IMR-90 (cell line): Measurements from ENCODE around the gene DEAF1. TPM values are rescaled to one million over a fixed set of nuclear protein-coding genes. Genes with fewer than 3 reads are reported as not detected.

ENCODE experiments used
- ATAC-seq: fragments of 200-7000 bp; cut with Tn5 transposase; 2 replicates; pipeline ENCODE4 v1.9.1; 2020; ENCODE audit warnings: low read depth, mild to moderate bottlenecking, moderate library complexity
- BruUV-seq: library from RNA; stranded (reverse); fragments of 400-500 nt; replicated peaks from 2 replicates; lab custom pipeline; 2021; lab: Mats Ljungman, UMichigan
- CTCF ChIA-PET: fragments of 300-600 bp; formaldehyde crosslinking; extraction: SDS; loops from one replicate; lab custom pipeline; 2021; ENCODE audit warnings: antibody characterized with exemption; lab: Yijun Ruan, JAX
- POLR2A ChIA-PET: fragments of 300-600 bp; sonication (Branson Sonifier 250); formaldehyde crosslinking; loops from one replicate; lab custom pipeline; 2022; ENCODE audit warnings: antibody characterized with exemption; ENCODE audit not compliant: unreplicated experiment; lab: Charles Lee
- DNase-seq: peaks from one replicate; pipeline ENCODE4 v3.0.0; 2013
- H2AFZ ChIP-seq: replicated peaks from 2 replicates; pipeline ENCODE3; 2013; ENCODE audit warnings: low read length, mild to moderate bottlenecking; ENCODE audit not compliant: poor library complexity
- H2AK5ac ChIP-seq: 2 replicates; pipeline ENCODE4 v1.6.1; 2013; ENCODE audit warnings: low read depth, low read length, inconsistent platforms
- H2AK9ac ChIP-seq: replicated peaks from 2 replicates; pipeline ENCODE3; 2013; ENCODE audit warnings: mild to moderate bottlenecking, low read depth, low read length, moderate library complexity; ENCODE audit not compliant: poor library complexity
- H2BK120ac ChIP-seq: 2 replicates; pipeline ENCODE4 v1.6.1; 2013; ENCODE audit warnings: low read depth, low read length, inconsistent platforms
- H2BK15ac ChIP-seq: 3 replicates; pipeline ENCODE4 v1.6.1; 2013; ENCODE audit warnings: low read depth, low read length, inconsistent platforms
- H2BK20ac ChIP-seq: 2 replicates; pipeline ENCODE4 v1.6.1; 2013; ENCODE audit warnings: low read depth, mild to moderate bottlenecking, inconsistent platforms, low read length, moderate library complexity
- H2BK5ac ChIP-seq: 2 replicates; pipeline ENCODE4 v1.6.1; 2013; ENCODE audit warnings: mild to moderate bottlenecking, low read depth, low read length, inconsistent platforms; ENCODE audit not compliant: poor library complexity, severe bottlenecking
- H3K14ac ChIP-seq: replicated peaks from 2 replicates; pipeline ENCODE4 v1.6.1; 2013; ENCODE audit warnings: low read depth, low read length, inconsistent platforms
- H3K18ac ChIP-seq: 2 replicates; pipeline ENCODE4 v1.6.1; 2013; ENCODE audit warnings: low read depth, low read length, control low read depth
- H3K23ac ChIP-seq: 2 replicates; pipeline ENCODE4 v1.6.1; 2013; ENCODE audit warnings: low read depth, low read length, inconsistent platforms
- H3K27ac ChIP-seq: 2 replicates; pipeline ENCODE4 v1.5.1; 2013; ENCODE audit warnings: mild to moderate bottlenecking, control low read depth, low read length; ENCODE audit not compliant: insufficient read depth
- H3K27me3 ChIP-seq: 2 replicates; pipeline ENCODE4 v1.6.1; 2013; ENCODE audit warnings: low read length; ENCODE audit not compliant: control insufficient read depth, insufficient read depth
- H3K36me3 ChIP-seq: 2 replicates; pipeline ENCODE4 v1.6.1; 2013; ENCODE audit warnings: low read length, mixed read lengths; ENCODE audit not compliant: control insufficient read depth, insufficient read depth
- H3K4ac ChIP-seq: 2 replicates; pipeline ENCODE4 v1.6.1; 2013; ENCODE audit warnings: low read depth, low read length, inconsistent platforms
- H3K4me1 ChIP-seq: 2 replicates; pipeline ENCODE4 v1.6.1; 2013; ENCODE audit warnings: low read length, mixed read lengths; ENCODE audit not compliant: control insufficient read depth, insufficient read depth
- H3K4me2 ChIP-seq: 2 replicates; pipeline ENCODE4 v1.6.1; 2013; ENCODE audit warnings: low read depth, mild to moderate bottlenecking, control low read depth, low read length, moderate library complexity
- H3K4me3 ChIP-seq: 2 replicates; pipeline ENCODE4 v1.5.1; 2013; ENCODE audit warnings: low read depth, mild to moderate bottlenecking, control low read depth, low read length, moderate library complexity; ENCODE audit not compliant: insufficient read depth
- H3K56ac ChIP-seq: 2 replicates; pipeline ENCODE4 v1.6.1; 2013; ENCODE audit warnings: low read length, inconsistent platforms; ENCODE audit not compliant: insufficient read depth; ENCODE audit errors: extremely low read depth
- H3K79me1 ChIP-seq, 2 experiments: 2 replicates each; pipeline ENCODE4 v1.6.1; 2013; ENCODE audit warnings: low read length in 2 of 2, inconsistent platforms in 1 of 2, low read depth in 1 of 2
- H3K9ac ChIP-seq: 2 replicates; pipeline ENCODE4 v1.6.1; 2013; ENCODE audit warnings: low read depth, low read length, control low read depth
- H3K9me1 ChIP-seq: 2 replicates; pipeline ENCODE4 v1.6.1; 2013; ENCODE audit warnings: low read length, inconsistent platforms; ENCODE audit not compliant: insufficient read depth
- H3K9me3 ChIP-seq: 2 replicates; pipeline ENCODE4 v1.6.1; 2013; ENCODE audit warnings: low read length; ENCODE audit not compliant: control insufficient read depth, insufficient read depth
- H4K20me1 ChIP-seq: 2 replicates; pipeline ENCODE4 v1.6.1; 2013; ENCODE audit warnings: low read length, inconsistent platforms; ENCODE audit not compliant: insufficient read depth
- H4K5ac ChIP-seq: 2 replicates; pipeline ENCODE4 v1.6.1; 2013; ENCODE audit warnings: mild to moderate bottlenecking, low read depth, low read length, control low read depth
- H4K8ac ChIP-seq, 2 experiments: 2 replicates each; pipeline ENCODE4 v1.6.1; 2013; ENCODE audit warnings: low read depth in 2 of 2, low read length in 2 of 2, control low read depth in 1 of 2, inconsistent platforms in 1 of 2
- H4K91ac ChIP-seq: 2 replicates; pipeline ENCODE4 v1.6.1; 2013; ENCODE audit warnings: low read depth, low read length, inconsistent platforms; ENCODE audit not compliant: insufficient read depth
- BHLHE40 ChIP-seq: fragments of 150-350 bp; IDR thresholded peaks from 2 replicates; pipeline ENCODE4 v1.6.1; 2016; ENCODE audit warnings: mild to moderate bottlenecking, low read depth, low read length
- CHD1 ChIP-seq: IDR thresholded peaks from 2 replicates; pipeline ENCODE4 v1.6.1; 2012; ENCODE audit warnings: low read depth, low read length, improper control_type of control experiment
- CTCF ChIP-seq: conservative IDR thresholded peaks from 2 replicates; pipeline ENCODE4 v1.5.1; 2012; ENCODE audit warnings: mild to moderate bottlenecking, low read depth, low read length, improper control_type of control experiment
- FOS ChIP-seq: fragments of 150-350 bp; IDR thresholded peaks from 2 replicates; pipeline ENCODE4 v1.6.1; 2016; ENCODE audit warnings: low read depth, low read length
- MAFK ChIP-seq: IDR thresholded peaks from 2 replicates; pipeline ENCODE4 v1.6.1; 2012; ENCODE audit warnings: low read depth, low read length, improper control_type of control experiment
- MAZ ChIP-seq: IDR thresholded peaks from 2 replicates; pipeline ENCODE4 v1.6.1; 2012; ENCODE audit warnings: low read depth, mild to moderate bottlenecking, low read length, improper control_type of control experiment, moderate library complexity, borderline replicate concordance
- MXI1 ChIP-seq: IDR thresholded peaks from 2 replicates; pipeline ENCODE4 v1.6.1; 2012; ENCODE audit warnings: low read depth, mild to moderate bottlenecking, low read length, moderate library complexity, borderline replicate concordance
- NFE2L2 ChIP-seq: fragments of 150-350 bp; IDR thresholded peaks from 2 replicates; pipeline ENCODE4 v1.6.1; 2016; ENCODE audit warnings: low read depth, mild to moderate bottlenecking, low read length
- POLR2A ChIP-seq: IDR thresholded peaks from 2 replicates; pipeline ENCODE4 v1.6.1; 2012; ENCODE audit warnings: mild to moderate bottlenecking, low read depth, low read length
- RAD21 ChIP-seq: IDR thresholded peaks from 2 replicates; pipeline ENCODE4 v1.6.1; 2012; ENCODE audit warnings: low read length, improper control_type of control experiment
- RCOR1 ChIP-seq: IDR thresholded peaks from 2 replicates; pipeline ENCODE4 v1.6.1; 2012; ENCODE audit warnings: mild to moderate bottlenecking, low read length, improper control_type of control experiment; ENCODE audit not compliant: insufficient replicate concordance
- RFX5 ChIP-seq: IDR thresholded peaks from 2 replicates; pipeline ENCODE4 v1.8.0; 2012; ENCODE audit warnings: low read depth, mild to moderate bottlenecking, low read length, moderate library complexity
- SMC3 ChIP-seq: fragments of 150-350 bp; IDR thresholded peaks from 2 replicates; pipeline ENCODE4 v1.6.1; 2016; ENCODE audit warnings: low read depth, mild to moderate bottlenecking, antibody characterized with exemption, low read length, moderate library complexity
- USF2 ChIP-seq: fragments of 150-350 bp; IDR thresholded peaks from 2 replicates; pipeline ENCODE4 v1.6.1; 2017; ENCODE audit warnings: mild to moderate bottlenecking, antibody characterized with exemption, low read length, low read depth
- WGBS, 2 experiments: methylation state at CpG; one replicate each; pipeline versions ENCODE4 v1.1.5 to v1.1.7; 2013; ENCODE audit warnings: missing lambda C conversion rate in 2 of 2; ENCODE audit not compliant: insufficient read length in 1 of 2; ENCODE audit errors: extremely low coverage in 2 of 2; 5-methylcytosine and 5-hydroxymethylcytosine counted together
- dilution Hi-C: fragments of 300-500 bp; cut with HindIII; formaldehyde crosslinking; loops from one replicate; pipeline ENCODE4 v1.14.3; 2018; ENCODE audit warnings: low sequenced_read_pairs; ENCODE audit not compliant: unreplicated experiment
- in situ Hi-C: fragments of 300-500 bp; cut with MboI; formaldehyde crosslinking; loops from 3 replicates; pipeline ENCODE4 v1.14.3; 2019; ENCODE audit warnings: low sequenced_read_pairs, inconsistent platforms, mixed read lengths
- intact Hi-C: fragments of 100-400 bp; cut with micrococcal nuclease; formaldehyde crosslinking; loops from 2 replicates; pipeline ENCODE4 v1.10.0; 2022
- polyA plus RNA-seq, 3 experiments: library from polyadenylated mRNA; depleted of rRNA; stranded (reverse); fragments of >200 nt; gene quantifications; 2 replicates each; pipeline ENCODE4 v1.2.3, GENCODE V29; 2012; ENCODE audit warnings: low replicate concordance in 1 of 3
- total RNA-seq: library from RNA; depleted of rRNA; stranded (reverse); fragments of >200 nt; gene quantifications from 2 replicates; pipeline ENCODE4 v1.2.3, GENCODE V29; 2012
- TF ChIP-seq, protein P1 (sequence below): fragments of 150-350 bp; IDR thresholded peaks from 2 replicates; pipeline ENCODE4 v1.6.1; 2016; ENCODE audit warnings: low read depth, mild to moderate bottlenecking, low read length, moderate library complexity, borderline replicate concordance

DEAF1 gene
- total and polyA plus RNA-seq, 2 of the 4 experiments (the other 2 are of a cell fraction), result 22.9 to 31.6 TPM

DNA sequence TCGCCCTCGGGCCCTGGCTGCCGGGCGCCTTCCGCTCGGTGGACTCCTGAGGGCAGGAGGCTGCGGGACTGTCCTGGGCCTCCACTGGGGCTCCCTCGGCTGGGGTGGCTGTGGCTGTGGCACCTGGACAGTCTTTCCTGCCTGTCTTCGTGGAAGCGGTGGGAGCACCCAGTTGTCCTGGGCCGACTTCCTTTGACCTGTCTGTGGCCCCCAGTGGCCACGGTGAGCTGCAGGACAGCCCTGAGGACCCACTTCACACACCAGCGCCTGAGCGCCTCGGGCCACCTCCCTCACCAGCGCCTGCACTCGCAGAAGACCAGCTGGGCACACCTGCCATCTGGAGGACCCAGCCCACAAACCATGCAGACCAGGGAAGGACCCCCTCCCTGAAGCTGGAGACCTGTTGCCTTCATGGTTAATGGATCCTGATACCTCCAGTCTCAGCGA lies 9.2 kb upstream of the DEAF1 start:
- no peak overlapping the region for H3K9ac ChIP-seq
- H2BK5ac ChIP-seq, result no peak overlapping the region
- H2BK15ac ChIP-seq, result no peak overlapping the region
- H4K5ac ChIP-seq, result no peak overlapping the region
- no peak overlapping the region for H4K8ac ChIP-seq
- H3K9me3 ChIP-seq, result no peaks in the 10 kb centered on the region
- 87% methylated on average over 3 of the region's 18 CpGs; no CpG with 5 or more reads in 1 of the 2 experiments for WGBS, 2 experiments
- peaks cover 19% of the 10 kb centered on the region for H3K9me1 ChIP-seq
- H3K27ac ChIP-seq, result no peak overlapping the region
- no peak overlapping the region for H2AK9ac ChIP-seq
- H3K4me1 ChIP-seq, result peaks cover 25% of the 10 kb centered on the region
- H2BK120ac ChIP-seq, result no peak overlapping the region
- no peak overlapping the region for H2BK20ac ChIP-seq
- intact Hi-C loops (no loop called here), in situ Hi-C loops (no loop called here), dilution Hi-C loops (no loop called here)
- ChIA-PET CTCF (no interaction called here), POLR2A (no interaction called here)
- ATAC-seq (no peak), DNase-seq (no peak)
- TF ChIP-seq RCOR1 (no peak), RFX5 (no peak), MXI1 (no peak), CHD1 (no peak), CTCF (no peak), FOS (no peak), SMC3 (no peak), BHLHE40 (no peak), MAFK (no peak), NFE2L2 (no peak), MAZ (no peak), USF2 (no peak), POLR2A (no peak), RAD21 (no peak)
- TF ChIP-seq, protein P1, sequence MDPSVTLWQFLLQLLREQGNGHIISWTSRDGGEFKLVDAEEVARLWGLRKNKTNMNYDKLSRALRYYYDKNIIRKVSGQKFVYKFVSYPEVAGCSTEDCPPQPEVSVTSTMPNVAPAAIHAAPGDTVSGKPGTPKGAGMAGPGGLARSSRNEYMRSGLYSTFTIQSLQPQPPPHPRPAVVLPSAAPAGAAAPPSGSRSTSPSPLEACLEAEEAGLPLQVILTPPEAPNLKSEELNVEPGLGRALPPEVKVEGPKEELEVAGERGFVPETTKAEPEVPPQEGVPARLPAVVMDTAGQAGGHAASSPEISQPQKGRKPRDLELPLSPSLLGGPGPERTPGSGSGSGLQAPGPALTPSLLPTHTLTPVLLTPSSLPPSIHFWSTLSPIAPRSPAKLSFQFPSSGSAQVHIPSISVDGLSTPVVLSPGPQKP, result no peak
- peaks cover 21% of the 10 kb centered on the region; the same call in 1 of the 2 replicates for H3K36me3 ChIP-seq
- H3K4ac ChIP-seq, result no peak overlapping the region
- H3K23ac ChIP-seq, result no peak overlapping the region
- H4K20me1 ChIP-seq, result peaks cover 5% of the 10 kb centered on the region; the same call in 1 of the 2 replicates
- H2AFZ ChIP-seq, result no peak overlapping the region
- peaks cover 12 to 64% of the 10 kb centered on the region in 2 experiments for H3K79me1 ChIP-seq
- no peak overlapping the region for H3K14ac ChIP-seq
- no peaks in the 10 kb centered on the region for H3K27me3 ChIP-seq
- H3K56ac ChIP-seq, result no peak overlapping the region
- no TSS peak for BruUV-seq
- no peak overlapping the region for H2AK5ac ChIP-seq
- H3K18ac ChIP-seq, result no peak overlapping the region
- H3K4me2 ChIP-seq, result no peak overlapping the region
- H3K4me3 ChIP-seq, result no peak overlapping the region
- no peak overlapping the region for H4K91ac ChIP-seq
